IPS-NIHi11 (cell line): ENCODE measurements around the gene ALPK3.
A peak's percentile ranks its signal among the peaks of the same experiment; 100 is the strongest.

Experiments
- DNase-seq: peaks from one replicate; pipeline ENCODE4 v3.0.0; 2012; ENCODE audit warnings: mixed read lengths, low spot score

Gene ALPK3

DNA sequence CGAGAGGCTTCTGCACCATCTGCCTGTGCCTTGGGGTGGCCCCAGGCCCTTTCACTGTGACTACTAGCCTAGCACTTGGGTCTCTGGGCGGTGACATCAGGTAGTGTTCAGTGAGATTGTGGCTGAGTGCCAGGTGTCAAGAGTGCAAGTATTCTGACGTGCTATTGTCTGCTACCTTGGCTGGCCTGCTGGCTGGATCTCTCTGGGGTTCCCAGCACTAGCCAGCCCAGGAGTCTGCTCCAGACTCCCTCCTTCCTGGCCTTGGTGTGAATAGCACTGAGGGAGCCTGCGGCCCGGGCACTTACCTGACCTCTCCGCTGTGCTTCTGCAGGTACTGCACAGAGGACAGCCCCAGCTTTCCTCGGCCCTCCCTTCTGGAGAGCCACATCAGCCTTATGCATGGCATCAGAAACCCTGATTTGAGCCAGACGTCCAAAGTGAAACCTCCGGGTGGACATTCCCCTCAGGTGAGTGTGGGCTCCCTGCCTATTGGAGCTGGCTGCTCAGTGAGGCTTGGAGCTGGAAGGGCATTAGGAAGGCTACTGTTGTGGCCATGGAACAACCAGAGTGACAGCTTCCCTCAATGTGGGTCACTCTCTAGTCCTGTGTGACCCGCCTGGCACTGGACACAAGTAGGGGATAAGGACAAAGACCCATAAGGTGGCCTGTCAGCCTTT is 17.5 kb upstream of the ALPK3 start:
- DNase-seq = no peak

DNA sequence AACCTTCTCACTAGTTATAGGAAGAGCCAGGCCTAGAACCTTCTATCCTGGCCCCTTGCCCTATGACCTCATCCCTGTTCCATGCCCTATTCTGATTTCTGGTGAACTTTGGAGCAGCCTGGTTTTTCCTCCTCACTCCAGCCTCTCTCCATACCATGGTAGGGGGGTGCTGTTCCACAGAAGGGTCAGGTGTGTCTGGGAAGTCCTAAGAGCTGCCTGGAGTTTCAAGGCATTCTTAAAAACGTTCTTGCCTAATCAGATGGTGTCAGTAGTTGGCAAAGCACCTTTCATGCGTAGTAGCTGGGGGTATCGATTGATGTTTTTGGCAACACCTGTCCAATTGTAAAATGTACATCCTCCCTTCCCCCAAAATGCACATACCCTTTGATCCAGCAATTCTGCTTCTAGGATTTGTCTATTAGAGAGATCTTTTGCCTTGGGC is 16.8 kb upstream of the ALPK3 start:
- DNase-seq = no peak

DNA sequence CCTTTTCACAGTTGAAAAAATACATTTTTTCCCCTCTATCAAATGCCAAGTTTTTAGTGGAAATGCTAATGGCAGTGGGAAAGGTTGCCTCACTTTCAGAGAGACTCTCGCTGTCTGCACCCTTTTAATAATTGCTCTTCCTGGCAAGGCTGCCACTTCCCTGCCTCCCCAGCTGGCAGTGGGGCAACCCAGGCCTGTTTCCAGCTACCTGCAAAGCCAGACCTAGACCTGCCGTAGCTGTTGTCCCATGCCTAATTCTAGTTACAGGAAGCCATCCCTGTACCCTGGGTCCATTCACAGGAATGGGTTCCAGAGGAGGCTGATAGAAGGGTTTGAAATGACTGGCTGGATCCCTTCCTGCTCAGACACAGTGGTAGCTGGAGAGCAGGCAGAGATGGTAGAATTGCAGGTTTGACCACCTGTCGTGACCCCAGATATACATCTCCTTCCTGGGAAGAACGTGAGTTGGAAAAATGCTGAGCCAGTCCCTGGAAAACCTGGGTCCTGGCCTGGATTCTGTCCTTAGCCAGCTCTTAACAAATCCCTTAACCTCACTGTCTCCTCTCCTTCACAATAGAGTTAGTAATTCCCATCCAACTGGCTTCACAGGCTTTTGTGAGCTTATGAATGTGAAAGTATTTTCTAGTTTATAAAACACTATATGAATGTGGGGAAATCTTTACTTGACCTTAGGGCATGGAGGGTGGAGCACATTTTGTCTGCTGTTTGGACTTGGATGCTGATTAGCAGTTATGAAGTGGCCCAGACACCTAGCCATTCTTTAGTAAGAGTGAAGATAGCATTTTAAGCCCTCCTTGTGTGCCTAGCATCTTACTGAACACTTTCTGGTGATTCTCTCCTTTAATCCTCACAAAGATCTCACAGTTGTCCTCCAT is 12.9 kb upstream of the ALPK3 start:
- no peak for DNase-seq

DNA sequence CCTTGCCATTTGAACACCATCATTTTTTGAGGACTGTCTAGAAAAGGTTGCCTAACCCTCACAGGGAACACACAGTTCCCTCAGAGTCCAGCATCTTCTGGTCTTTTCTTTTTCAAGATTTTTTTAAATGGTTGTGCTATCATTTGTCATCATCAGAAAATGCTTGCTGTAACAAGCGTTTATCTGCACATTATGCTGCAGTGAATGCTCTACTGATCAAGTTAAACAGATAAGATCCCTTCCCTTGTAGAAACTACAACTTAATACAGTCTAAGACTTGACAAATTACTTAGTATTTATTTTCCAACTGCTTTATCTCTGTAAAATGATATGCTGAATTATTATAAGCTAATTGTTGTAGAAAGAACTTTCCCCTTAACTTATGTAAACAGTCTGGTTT is 11.9 kb upstream of the ALPK3 start:
- DNase-seq = no peak

DNA sequence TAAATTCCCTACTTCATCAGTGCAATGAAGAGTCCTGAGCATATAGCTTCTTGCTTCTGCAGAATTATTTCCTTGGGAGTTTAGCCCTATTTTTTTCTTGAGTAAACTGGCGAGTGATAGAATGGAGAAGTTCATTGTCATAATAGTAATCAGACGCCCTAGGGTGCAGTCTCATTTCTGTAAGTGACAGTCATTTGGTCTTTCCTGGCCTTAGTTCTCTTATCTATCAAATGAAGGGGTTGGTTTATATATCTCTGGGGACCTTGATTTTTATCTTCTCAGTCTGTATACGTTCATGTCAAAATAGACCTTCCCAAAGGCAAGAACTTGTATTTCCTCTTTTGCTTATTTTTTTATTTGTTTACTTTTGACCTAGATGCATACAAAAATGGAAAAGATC is 9.9 kb upstream of the ALPK3 start:
- no peak for DNase-seq

DNA sequence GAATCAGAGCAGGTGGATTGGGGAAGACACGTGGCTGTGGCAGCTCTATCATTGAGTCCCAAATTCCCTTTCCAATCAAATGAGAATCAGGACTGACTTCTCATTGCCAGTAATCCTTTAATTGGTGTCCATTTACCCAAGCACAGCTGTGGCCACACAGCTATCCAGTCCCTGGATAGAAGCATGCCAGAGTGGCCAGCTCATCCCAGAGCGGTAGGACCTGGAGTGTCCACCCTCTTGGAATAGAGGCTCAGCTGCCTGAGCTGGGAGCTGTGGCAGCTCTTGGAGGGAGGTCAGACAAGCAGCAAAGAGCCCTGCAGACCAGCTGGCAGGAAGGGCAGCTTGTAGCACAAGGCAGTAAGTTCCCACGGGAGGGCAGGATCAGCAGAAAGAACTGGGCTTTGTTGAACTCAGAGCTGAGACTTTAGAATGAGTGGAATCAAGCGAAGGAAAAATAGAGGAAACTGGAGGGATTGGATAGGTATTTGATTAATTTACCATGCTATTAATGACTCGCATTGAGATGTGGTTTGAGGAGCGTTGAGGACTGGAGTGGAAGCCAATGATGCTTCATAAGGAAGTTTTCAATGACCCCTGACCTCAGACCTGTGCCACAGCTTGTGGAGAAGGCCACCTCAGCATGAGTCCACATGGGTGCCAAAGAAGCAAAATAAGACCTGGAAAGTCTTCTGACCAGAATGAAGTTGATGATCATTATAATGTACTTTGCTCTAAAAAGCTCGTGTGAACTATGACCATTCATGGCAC is 6.9 kb upstream of the ALPK3 start:
- no peak for DNase-seq

DNA sequence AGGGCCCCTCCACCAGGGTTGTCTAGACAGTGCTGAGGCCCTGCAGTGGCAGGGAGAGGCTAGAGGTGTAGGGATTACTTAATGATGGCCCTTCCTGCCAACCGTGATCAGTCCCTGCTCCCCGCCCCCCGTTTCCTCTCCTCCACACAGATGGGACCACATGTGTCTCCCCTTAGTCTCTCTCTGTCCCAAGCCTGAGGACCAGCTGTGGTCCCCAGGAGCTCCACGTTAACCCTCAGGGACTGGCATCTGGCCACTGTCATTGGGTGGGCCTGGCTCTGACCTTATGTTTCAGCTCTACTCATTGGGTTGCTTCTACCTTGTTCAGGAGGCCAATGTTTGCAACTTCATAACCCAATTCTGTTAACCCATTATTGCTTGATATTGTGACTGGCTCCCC is 6.0 kb upstream of the ALPK3 start:
- DNase-seq = no peak

DNA sequence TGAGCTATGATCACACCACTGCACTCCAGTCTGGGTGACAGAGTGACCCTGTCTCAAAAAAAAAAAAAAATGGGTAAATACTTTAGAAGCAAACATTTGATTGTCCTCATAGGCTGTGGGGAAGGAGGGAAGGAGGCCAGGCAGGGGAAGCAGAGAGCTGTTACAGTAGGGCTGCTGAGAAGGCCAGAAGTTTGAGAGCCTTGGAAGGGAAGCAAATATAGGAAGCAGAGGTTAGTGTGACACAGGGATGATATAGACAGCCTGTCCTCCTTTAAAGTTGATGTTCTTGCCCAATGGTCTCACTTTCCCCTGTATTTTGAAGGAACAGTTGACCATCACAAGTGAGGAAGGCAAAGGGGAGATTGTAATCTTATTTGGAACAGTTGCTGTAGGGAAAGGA is 5.3 kb upstream of the ALPK3 start:
- DNase-seq = no peak

DNA sequence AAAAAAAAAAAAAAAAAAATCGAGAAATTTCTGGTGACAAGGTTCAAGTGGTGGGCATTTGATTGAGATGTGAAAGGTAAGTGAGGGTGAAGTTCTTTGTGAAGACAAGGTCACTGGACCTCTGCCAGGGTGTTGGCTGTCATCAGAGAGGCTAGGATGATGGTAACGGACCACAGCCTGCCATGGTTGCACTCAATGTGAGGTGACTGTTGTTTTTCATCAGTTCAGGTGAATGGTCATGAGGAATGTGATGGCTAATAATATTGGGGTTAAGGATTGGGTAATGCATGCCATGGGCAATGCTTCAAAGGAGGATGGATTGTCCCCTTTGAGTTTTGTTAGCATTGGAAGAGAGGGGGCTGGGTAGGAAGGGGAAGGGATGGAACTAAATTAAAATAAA is 4.3 kb upstream of the ALPK3 start:
- DNase-seq = no peak

DNA sequence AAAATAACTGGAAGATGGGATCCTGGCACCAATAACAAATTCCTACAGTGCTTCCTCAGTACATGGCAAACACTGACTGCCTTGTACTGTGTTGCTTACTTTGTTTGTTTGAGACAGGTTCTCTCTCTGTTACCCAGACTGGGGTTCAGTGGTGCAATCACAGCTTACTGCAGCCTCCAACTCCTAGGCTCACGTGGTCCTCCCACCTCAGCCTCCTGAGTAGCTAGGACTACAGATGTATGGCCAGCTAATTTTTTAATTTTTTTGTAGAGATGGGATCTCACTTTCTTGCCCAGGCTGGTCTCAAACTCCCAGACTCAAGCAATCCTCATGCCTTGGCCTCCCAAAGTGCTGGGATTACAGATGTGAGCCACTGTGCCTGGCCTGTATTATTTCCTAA is 3.7 kb upstream of the ALPK3 start:
- no peak for DNase-seq

DNA sequence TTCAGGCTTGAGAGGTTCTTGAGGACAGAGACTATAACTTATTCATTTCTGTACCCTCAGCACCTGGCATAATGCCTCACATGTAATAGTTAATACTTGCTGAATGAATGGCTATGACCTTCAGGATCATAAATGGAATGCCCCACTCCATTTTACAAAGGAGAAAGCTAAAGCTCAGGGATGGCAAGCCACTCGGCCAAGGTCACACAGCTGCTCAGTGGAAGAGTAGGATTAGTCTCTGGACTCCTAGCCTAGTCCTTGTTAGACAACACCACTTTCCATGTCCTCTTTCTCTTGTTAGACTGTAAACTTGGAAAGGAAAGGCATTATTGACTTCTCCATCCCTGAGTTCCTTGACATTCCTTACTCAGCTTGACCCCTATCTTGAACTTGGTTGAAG is 3.2 kb upstream of the ALPK3 start:
- DNase-seq = no peak

DNA sequence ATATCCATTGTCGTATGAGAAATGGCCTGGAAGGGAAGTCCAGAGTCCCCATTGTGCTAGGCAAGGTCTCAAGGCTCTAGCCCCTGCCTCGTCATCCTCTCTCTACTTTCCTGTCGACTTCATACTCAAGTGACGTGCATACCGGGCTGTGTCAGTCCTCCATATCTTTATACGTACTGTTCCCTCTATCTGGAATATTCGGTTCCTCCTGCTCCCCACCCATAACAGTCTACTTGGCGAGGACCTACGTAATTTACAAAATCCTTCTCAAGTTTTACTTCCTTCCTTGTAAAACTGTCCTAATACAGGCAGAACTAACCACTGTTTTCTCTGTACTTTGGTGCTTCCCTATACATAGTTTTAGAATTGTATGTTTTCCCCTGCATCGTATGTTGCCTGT is 2.2 kb upstream of the ALPK3 start:
- no peak for DNase-seq

DNA sequence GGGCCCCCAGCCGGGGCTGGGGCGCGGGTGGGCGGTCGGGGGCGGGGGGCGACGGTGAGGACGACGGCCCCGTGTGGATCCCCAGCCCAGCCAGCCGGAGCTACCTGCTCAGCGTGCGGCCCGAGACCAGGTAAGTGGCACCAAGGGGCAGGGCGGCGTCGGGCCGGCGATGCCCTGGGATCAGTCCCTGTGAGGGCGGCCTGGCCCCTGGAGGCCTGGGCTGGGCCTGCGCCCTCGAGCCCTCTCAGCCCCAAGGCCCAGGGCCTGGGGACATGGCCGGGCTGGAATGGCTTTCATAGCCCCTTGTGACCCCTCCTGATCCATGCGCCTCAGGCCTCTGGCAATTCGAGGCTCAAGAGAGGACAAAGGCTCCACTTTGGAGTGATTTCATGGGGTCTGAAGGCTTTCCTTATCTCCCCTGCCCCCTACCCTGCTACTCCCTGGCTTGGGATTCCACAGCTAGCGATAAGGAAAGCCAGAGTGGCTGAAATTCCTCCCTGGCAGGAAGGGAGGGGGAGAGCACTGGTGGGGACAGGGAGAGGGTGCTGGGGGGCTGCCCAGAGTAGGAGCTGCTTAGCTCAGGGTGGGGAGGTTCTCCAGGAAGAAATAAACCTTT is 418 bp downstream of the ALPK3 start:
- peak; percentile 77 for DNase-seq

DNA sequence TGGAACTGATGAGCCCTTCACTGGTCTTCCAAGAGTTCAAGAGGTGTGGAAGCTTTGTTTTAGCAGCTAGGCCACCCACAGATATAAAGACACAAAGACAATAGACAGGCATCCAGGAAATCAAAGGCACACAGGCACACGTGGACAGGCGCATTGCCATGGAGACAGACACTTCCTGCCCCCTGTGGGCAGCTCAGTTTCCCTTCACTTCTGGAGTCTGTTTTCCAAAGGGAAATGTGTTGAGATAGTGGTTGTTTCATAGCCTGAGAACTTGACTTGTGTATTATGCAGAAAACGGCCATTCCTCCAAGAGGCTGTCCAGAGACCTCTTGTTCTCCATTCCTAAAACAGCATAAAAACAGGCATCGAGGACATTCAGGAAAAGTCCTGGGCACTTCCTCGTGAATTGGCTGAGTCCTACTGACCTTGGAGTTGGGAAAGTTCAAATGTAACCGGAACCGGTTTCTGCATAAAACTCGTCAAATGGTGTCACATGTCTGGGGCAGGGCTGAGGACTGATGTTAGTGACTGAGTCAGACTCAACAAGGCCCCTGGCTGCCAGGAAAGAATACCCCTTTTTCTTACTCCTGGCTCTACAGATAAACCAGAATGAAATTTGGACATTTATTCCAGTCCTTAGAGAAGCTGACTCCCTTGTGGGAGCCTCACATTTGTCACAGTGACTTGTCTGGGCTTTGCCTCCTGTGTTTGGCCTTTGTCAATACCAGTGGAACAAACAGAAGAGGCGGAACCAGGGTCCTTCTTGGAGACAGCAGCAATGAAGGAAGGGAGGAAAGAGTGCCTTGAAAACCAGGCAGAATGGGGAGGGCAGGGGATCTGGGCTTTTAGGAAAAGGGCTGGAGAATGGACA is 1.3 kb downstream of the ALPK3 start:
- peak; percentile 82 for DNase-seq

DNA sequence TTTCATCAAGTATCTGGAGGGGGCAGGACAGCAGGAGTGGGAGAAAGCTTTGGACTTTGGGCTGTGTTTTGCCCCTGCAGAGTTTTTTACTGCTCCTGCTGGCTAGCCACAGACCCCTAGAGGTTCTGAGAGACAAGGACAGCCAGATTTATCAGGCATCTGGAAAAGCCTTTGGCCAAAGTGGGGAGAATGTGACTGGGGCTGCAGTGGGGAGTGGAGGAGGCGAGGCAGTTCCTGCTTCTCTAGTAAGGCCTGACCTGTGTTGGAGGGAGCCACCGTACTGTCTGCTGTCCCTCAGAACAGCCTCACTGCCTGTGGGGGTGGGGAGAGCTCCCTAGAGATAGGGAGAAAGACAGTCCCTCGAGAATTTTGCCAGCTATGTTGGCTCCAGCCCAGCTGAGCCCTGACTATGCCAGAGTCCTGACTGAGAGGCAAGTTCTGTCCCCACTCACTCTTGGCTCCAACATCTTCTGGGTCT is 2.2 kb downstream of the ALPK3 start:
- no peak for DNase-seq

DNA sequence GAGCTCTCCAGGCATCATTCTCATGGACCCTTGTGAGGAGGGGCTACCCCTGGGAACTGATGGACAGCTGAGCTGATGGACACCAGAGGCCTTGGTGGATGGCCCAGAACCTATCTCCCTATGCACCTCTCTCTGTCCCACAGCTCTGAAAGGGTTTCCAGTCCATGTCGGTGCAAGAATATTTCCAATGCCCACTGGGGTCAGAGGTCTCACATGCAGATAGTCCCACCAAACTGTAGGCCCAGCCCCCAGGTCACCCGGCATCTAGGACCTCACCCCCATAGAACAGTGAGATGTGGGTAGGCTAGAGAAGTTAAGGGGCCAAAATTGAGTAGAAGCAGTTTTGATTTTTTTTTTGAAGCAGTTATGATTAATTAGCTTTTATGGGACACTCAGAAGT is 2.6 kb downstream of the ALPK3 start:
- no peak for DNase-seq

DNA sequence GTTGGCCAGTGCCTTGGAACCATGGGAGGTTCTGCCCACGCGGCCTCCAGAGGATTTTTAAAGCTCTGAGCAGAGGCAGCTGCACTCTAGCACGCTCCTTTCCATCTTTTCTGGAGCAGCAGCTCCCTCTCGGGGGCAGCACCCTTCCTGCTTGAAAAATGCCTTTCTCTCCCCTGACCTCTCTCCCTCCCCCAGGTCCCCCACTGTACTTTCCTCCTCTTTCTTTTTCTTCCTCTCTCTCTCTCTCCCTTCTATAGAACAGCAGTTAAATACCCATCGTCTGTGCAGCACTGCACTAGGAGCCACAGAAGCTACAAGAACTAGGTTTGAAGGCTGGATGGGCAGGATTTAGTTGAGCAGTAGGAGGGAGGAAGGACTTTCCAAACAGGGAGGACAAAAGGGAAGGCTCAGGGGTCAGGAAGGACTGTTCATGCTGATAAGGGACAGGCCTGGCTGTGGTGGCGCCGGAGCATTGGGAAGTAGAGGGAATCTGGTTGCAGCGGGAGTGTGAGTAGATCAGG is 4.4 kb downstream of the ALPK3 start:
- no peak for DNase-seq

DNA sequence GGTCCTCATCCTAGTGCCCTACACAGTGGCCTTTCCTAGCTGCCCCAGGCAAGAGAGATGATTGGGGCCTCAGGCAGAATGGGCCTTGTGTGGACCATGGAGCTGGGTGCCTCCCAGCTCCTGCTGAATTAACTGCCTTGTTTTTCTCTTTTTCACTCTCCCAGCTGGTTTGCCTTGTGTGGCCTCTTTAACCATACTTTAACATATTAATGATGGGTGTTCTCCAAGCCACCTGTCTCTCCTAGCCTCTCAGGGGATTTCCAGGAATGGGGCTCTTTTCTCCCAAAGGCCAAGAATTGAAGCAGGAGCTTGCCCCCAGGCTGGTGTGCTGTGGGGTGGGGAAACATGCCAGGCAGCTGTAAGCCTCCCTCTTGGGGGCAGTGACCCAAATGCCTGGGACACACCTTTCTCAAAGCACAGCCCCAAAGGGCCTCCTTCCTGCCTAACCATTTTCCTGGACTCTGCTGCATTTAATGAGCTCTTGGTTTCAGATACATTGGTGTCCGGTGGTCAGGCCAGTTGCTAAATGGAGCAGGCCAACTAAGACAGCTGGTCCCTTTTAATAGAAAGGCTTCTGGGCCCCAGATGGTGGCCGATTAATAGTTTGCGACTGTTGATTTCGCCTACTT is 5.6 kb downstream of the ALPK3 start:
- DNase-seq = no peak

DNA sequence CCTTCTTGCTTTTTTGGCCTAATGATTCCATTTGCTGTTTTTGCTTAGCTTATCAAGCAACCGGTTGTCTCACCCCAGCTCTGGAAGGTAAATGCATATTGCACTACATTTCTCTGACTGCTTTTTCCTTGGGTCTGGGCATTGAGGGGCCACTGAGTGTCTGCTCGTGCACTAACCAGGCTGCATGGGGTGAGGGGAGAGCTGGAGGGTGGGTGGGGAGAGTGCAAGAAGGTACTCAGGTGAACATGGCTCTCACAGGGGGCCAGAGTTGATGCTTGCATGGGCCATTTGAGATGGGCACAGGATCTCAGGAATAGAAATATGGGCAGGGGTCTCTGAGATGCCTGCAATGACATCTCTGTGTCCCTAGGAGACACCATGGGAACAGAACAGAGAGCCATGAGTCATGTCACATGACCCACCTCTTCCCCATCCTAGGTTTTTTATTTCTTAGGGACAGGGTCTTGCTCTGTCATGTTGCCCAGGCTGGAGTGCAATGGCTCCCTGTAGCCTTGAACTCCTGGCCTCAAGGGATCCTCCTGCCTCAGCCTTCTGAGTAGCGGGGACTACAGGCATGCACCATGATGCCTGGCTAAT is 6.2 kb downstream of the ALPK3 start:
- no peak for DNase-seq
